HG02973 (cell line): ENCODE results near the gene GATAD2A.
"Not testable (repeated sequence)": the region's sequence is repeated elsewhere in the genome, so short reads cannot be mapped to it uniquely, and the experiment has no call there.

ENCODE experiments used
- ATAC-seq: cut with Tn5 transposase; IDR thresholded peaks from one replicate; pipeline ENCODE4 v1.9.1; 2021; ENCODE audit warnings: moderate library complexity; ENCODE audit not compliant: unreplicated experiment

GATAD2A gene

GRCh38 chr19:19463348-19464117, 58.1 kb downstream of the GATAD2A start:
- ATAC-seq: no peak

- ATAC-seq: no peak
Measured at GRCh38 chr19:19464339-19465098, 59.0 kb downstream of the GATAD2A start.

GRCh38 chr19:19465436-19466070, 60.1 kb downstream of the GATAD2A start:
- ATAC-seq: no peak

- no peak for ATAC-seq
Measured at GRCh38 chr19:19466201-19466600, 60.7 kb downstream of the GATAD2A start.

GRCh38 chr19:19468424-19469050, 63.1 kb downstream of the GATAD2A start:
- no peak for ATAC-seq

GRCh38 chr19:19470579-19470978, 65.1 kb downstream of the GATAD2A start:
- ATAC-seq: no peak

GRCh38 chr19:19471682-19472081, 66.2 kb downstream of the GATAD2A start:
- no peak for ATAC-seq

- not testable (repeated sequence) for ATAC-seq
Measured at GRCh38 chr19:19472106-19472505, 66.6 kb downstream of the GATAD2A start.

- ATAC-seq: no peak
Measured at GRCh38 chr19:19475015-19475765, 69.7 kb downstream of the GATAD2A start.

- ATAC-seq: no peak
Measured at GRCh38 chr19:19475849-19476828, 70.7 kb downstream of the GATAD2A start.

- ATAC-seq: no peak
Measured at GRCh38 chr19:19477705-19478383, 72.4 kb downstream of the GATAD2A start.

- no peak for ATAC-seq
Measured at GRCh38 chr19:19480688-19481087, 75.2 kb downstream of the GATAD2A start.

- ATAC-seq: no peak
Measured at GRCh38 chr19:19482809-19483596, 77.5 kb downstream of the GATAD2A start.

- ATAC-seq: no peak
Measured at GRCh38 chr19:19485161-19485997, 79.9 kb downstream of the GATAD2A start.

- ATAC-seq: no peak
Measured at GRCh38 chr19:19485998-19486290, 80.5 kb downstream of the GATAD2A start.

GRCh38 chr19:19486343-19487076, 81.0 kb downstream of the GATAD2A start:
- ATAC-seq: no peak
